HCT116 (cell line): ENCODE measurements around the gene ZNF655. TPM values are rescaled to one million over a fixed set of nuclear protein-coding genes. Genes with fewer than 3 reads are reported as not detected.

Source experiments
- ATAC-seq: fragments of 200-7000 bp; cut with Tn5 transposase; 2 replicates; pipeline ENCODE4 v1.9.1; 2020; ENCODE audit warnings: mild to moderate bottlenecking, moderate library complexity
- BruUV-seq: library from RNA; stranded (reverse); fragments of 400-500 nt; replicated peaks from 2 replicates; lab custom pipeline; 2021; lab: Mats Ljungman, UMichigan
- CTCF ChIA-PET: fragments of 300-600 bp; sonication (Branson Sonifier 250); formaldehyde crosslinking; loops from one replicate; lab custom pipeline; 2021; ENCODE audit warnings: antibody characterized with exemption; lab: Charles Lee
- POLR2A ChIA-PET: fragments of 300-600, 350-600 bp; sonication (Branson Sonifier 250); formaldehyde crosslinking; loops from one replicate; lab custom pipeline; 2021; ENCODE audit warnings: antibody characterized with exemption; lab: Charles Lee
- RAD21 ChIA-PET, 2 experiments: fragments of 300-600 bp; sonication (Branson Sonifier 250); formaldehyde crosslinking; loops; one replicate each; lab custom pipeline; 2023; ENCODE audit warnings: low total read pairs in 2 of 2; ENCODE audit not compliant: uncharacterized antibody in 2 of 2, unreplicated experiment in 2 of 2, low non-redundant PET in 1 of 2; lab: Charles Lee
- DNase-seq: peaks from one replicate; pipeline ENCODE4 v3.0.0-alpha.2; 2010; ENCODE audit warnings: low read depth, low spot score
- H2AFZ ChIP-seq: fragments of 200-600 bp; shearing (Covaris generic), sonication (generic); 2 replicates; pipeline ENCODE4 v1.6.1; 2017; ENCODE audit warnings: low read depth, mixed run types, mixed read lengths, antibody characterized with exemption, low read length; ENCODE audit not compliant: poor library complexity, severe bottlenecking
- H3K27ac ChIP-seq: 2 replicates; pipeline ENCODE4 v1.5.1; 2012; ENCODE audit warnings: low read depth, low read length
- H3K27me3 ChIP-seq: fragments of 200-600 bp; sonication (generic); 2 replicates; pipeline ENCODE4 v1.6.1; 2016; ENCODE audit warnings: mixed run types, low read length, mixed read lengths; ENCODE audit not compliant: insufficient read depth
- H3K36me3 ChIP-seq, 2 experiments: fragments of 200-500 bp in 1 of 2; fragments of 200-600 bp in 1 of 2; sonication (Bioruptor generic) in 1 of 2; sonication (generic) in 1 of 2; 2 replicates each; pipeline versions ENCODE4 v1.5.1 to v1.6.1; 2014 to 2016; ENCODE audit warnings: low read length in 2 of 2, inconsistent platforms in 1 of 2, mixed read lengths in 1 of 2, mixed run types in 1 of 2; ENCODE audit not compliant: insufficient read depth in 2 of 2, control insufficient read depth in 1 of 2
- H3K4me1 ChIP-seq, 2 experiments: fragments of 200-600 bp in 1 of 2; sonication (generic) in 1 of 2; 2 replicates each; pipeline versions ENCODE4 v1.5.1 to v1.6.1; 2012 to 2017; ENCODE audit warnings: low read length in 2 of 2, inconsistent platforms in 1 of 2, mild to moderate bottlenecking in 1 of 2, mixed read lengths in 1 of 2, mixed run types in 1 of 2, moderate library complexity in 1 of 2; ENCODE audit not compliant: insufficient read depth in 2 of 2, control insufficient read depth in 1 of 2
- H3K4me2 ChIP-seq: fragments of 200-600 bp; sonication (generic); 2 replicates; pipeline ENCODE4 v1.6.1; 2017; ENCODE audit warnings: mixed run types, low read length, mixed read lengths
- H3K4me3 ChIP-seq, 2 experiments: fragments of 200-600 bp in 1 of 2; sonication (generic) in 1 of 2; replicated peaks in 1 of 2; 2 replicates each; pipeline ENCODE4 v1.5.1; 2011 to 2016; ENCODE audit warnings: low read length in 2 of 2, control low read depth in 1 of 2, low read depth in 1 of 2, mild to moderate bottlenecking in 1 of 2, mixed read lengths in 1 of 2, mixed run types in 1 of 2
- H3K79me2 ChIP-seq: fragments of 200-600 bp; sonication (generic); 2 replicates; pipeline ENCODE4 v1.6.1; 2017; ENCODE audit warnings: mild to moderate bottlenecking, mixed run types, low read length, moderate library complexity, mixed read lengths; ENCODE audit not compliant: insufficient read depth
- H3K9ac ChIP-seq: fragments of 200-600 bp; sonication (generic); 2 replicates; pipeline ENCODE4 v1.6.1; 2016; ENCODE audit warnings: low read length, mixed read lengths
- H3K9me2 ChIP-seq: fragments of 200-600 bp; sonication (generic), shearing (Covaris generic); 2 replicates; pipeline ENCODE4 v1.6.1; 2017; ENCODE audit warnings: mixed run types, mild to moderate bottlenecking, moderate library complexity; ENCODE audit not compliant: insufficient read depth
- H3K9me3 ChIP-seq, 2 experiments: fragments of 200-500 bp in 1 of 2; fragments of 200-600 bp in 1 of 2; sonication (Bioruptor generic) in 1 of 2; sonication (generic) in 1 of 2; 2 replicates each; pipeline ENCODE4 v1.6.1; 2014 to 2017; ENCODE audit warnings: low read length in 2 of 2, mixed read lengths in 2 of 2, inconsistent platforms in 1 of 2, low read depth in 1 of 2, mild to moderate bottlenecking in 1 of 2, mixed run types in 1 of 2, moderate library complexity in 1 of 2; ENCODE audit not compliant: control insufficient read depth in 1 of 2, insufficient read depth in 1 of 2
- H4K20me1 ChIP-seq: fragments of 200-600 bp; sonication (generic), shearing (Covaris generic); 2 replicates; pipeline ENCODE4 v1.6.1; 2017; ENCODE audit warnings: mixed run types, mild to moderate bottlenecking, moderate library complexity; ENCODE audit not compliant: insufficient read depth
- ATF3 ChIP-seq: IDR thresholded peaks from 2 replicates; pipeline ENCODE4 v1.6.1; 2012
- CEBPB ChIP-seq: IDR thresholded peaks from 2 replicates; pipeline ENCODE4 v1.6.1; 2012; ENCODE audit warnings: low read depth
- EGR1 ChIP-seq: IDR thresholded peaks from 2 replicates; pipeline ENCODE4 v1.6.1; 2012; ENCODE audit warnings: low read depth
- FOSL1 ChIP-seq: IDR thresholded peaks from 2 replicates; pipeline ENCODE4 v1.6.1; 2012; ENCODE audit warnings: low read depth
- POLR2A ChIP-seq: IDR thresholded peaks from 2 replicates; pipeline ENCODE4 v1.7.0; 2011; ENCODE audit warnings: borderline replicate concordance; ENCODE audit not compliant: insufficient read depth, insufficient read length; ENCODE audit errors: extremely low read depth
- REST ChIP-seq: IDR thresholded peaks from 2 replicates; pipeline ENCODE4 v1.6.1; 2012; ENCODE audit warnings: low read depth
- SP1 ChIP-seq: IDR thresholded peaks from 2 replicates; pipeline ENCODE4 v1.6.1; 2012; ENCODE audit warnings: low read depth
- ZBTB33 ChIP-seq: IDR thresholded peaks from 2 replicates; pipeline ENCODE4 v1.6.1; 2011; ENCODE audit warnings: mild to moderate bottlenecking, low read length, moderate library complexity; ENCODE audit not compliant: insufficient replicate concordance; ENCODE audit errors: extremely low read depth
- intact Hi-C: fragments of 100-400 bp; cut with micrococcal nuclease; formaldehyde crosslinking; loops from 2 replicates; pipeline ENCODE4 v1.10.0; 2022
- total RNA-seq: library from RNA; stranded (reverse); gene quantifications from one replicate; pipeline ENCODE4 v1.2.1, GENCODE V29; 2021; ENCODE audit not compliant: unreplicated experiment

Gene ZNF655
- total RNA-seq, 1 experiment from 2014 or later, result 45.0 TPM

GRCh38 chr7:99606531-99606930 is 48.1 kb downstream of the ZNF655 start:
- TF ChIP-seq FOSL1, result no peak
- no peak for TF ChIP-seq ATF3
- TF ChIP-seq SP1, result no peak
- no peak for TF ChIP-seq REST
- TF ChIP-seq CEBPB, result no peak
- TF ChIP-seq ZBTB33, result no peak
- no peak for TF ChIP-seq EGR1
- no peak for TF ChIP-seq POLR2A
- no peaks in the 10 kb centered on the region for H3K4me1 ChIP-seq
- no peaks in the 10 kb centered on the region for H3K9me2 ChIP-seq
- no peaks in the 10 kb centered on the region for H4K20me1 ChIP-seq
- no peak overlapping the region for H2AFZ ChIP-seq
- ChIA-PET CTCF (no interaction called here), RAD21 (no interaction called here), POLR2A (no interaction called here)
- H3K36me3 ChIP-seq, result no peaks in the 10 kb centered on the region
- intact Hi-C loops, result no loop called here
- H3K79me2 ChIP-seq, result no peaks in the 10 kb centered on the region
- ATAC-seq (no peak), DNase-seq (no peak)
- no peak overlapping the region for H3K4me2 ChIP-seq
- no peak overlapping the region for H3K27ac ChIP-seq
- H3K4me3 ChIP-seq, result no peak overlapping the region
- no peaks in the 10 kb centered on the region for H3K27me3 ChIP-seq
- no TSS peak for BruUV-seq
- H3K9me3 ChIP-seq, result no peaks in the 10 kb centered on the region
- no peak overlapping the region for H3K9ac ChIP-seq
